OCI-LY3 (cell line): ENCODE measurements around the gene C17orf50.

Experiments
- H2AFZ ChIP-seq: fragments of 200-600, 300-600 bp; shearing (Covaris generic); 2 replicates; pipeline ENCODE4 v1.6.0; 2014; ENCODE audit warnings: antibody characterized with exemption, low read depth, low read length
- H3K27ac ChIP-seq: fragments of 200-600, 300-600 bp; sonication (generic); 2 replicates; pipeline ENCODE4 v1.5.1; 2014; ENCODE audit warnings: mild to moderate bottlenecking, low read length, moderate library complexity, mixed read lengths
- H3K27me3 ChIP-seq: fragments of 200-600, 300-600 bp; sonication (generic); 2 replicates; pipeline ENCODE4 v1.6.1; 2014; ENCODE audit warnings: low read depth, low read length, mixed read lengths
- H3K36me3 ChIP-seq: fragments of 200-600, 300-600 bp; sonication (generic); replicated peaks from 2 replicates; pipeline ENCODE3; 2014; ENCODE audit warnings: low read depth, low read length, mixed read lengths
- H3K4me1 ChIP-seq: fragments of 300-600, 200-600 bp; sonication (generic); 2 replicates; pipeline ENCODE4 v1.6.1; 2014; ENCODE audit warnings: low read length, mixed read lengths
- H3K4me2 ChIP-seq: fragments of 200-600, 300-600 bp; sonication (generic); 2 replicates; pipeline ENCODE4 v1.6.1; 2014; ENCODE audit warnings: low read length, mixed read lengths
- H3K4me3 ChIP-seq: fragments of 300-600, 200-600 bp; sonication (generic); 2 replicates; pipeline ENCODE4 v1.5.1; 2014; ENCODE audit warnings: antibody characterized with exemption, mild to moderate bottlenecking, low read length, moderate library complexity
- H3K79me2 ChIP-seq: fragments of 300-600, 200-600 bp; shearing (Covaris generic); 2 replicates; pipeline ENCODE4 v1.6.1; 2014; ENCODE audit warnings: mild to moderate bottlenecking, low read length, mixed read lengths
- H3K9ac ChIP-seq: fragments of 300-600, 200-600 bp; shearing (Covaris generic); 2 replicates; pipeline ENCODE4 v1.6.0; 2014; ENCODE audit warnings: mild to moderate bottlenecking, low read length, moderate library complexity
- H3K9me3 ChIP-seq: fragments of 200-600, 300-600 bp; shearing (Covaris generic); 2 replicates; pipeline ENCODE4 v1.6.1; 2014; ENCODE audit warnings: low read length, mixed read lengths; ENCODE audit not compliant: insufficient read depth
- H4K20me1 ChIP-seq: fragments of 200-600, 300-600 bp; sonication (generic); 2 replicates; pipeline ENCODE4 v1.6.1; 2016; ENCODE audit warnings: low read length, mixed read lengths; ENCODE audit not compliant: insufficient read depth
- CTCF ChIP-seq: fragments of 200-600, 300-600 bp; sonication (generic); IDR thresholded peaks from 2 replicates; pipeline ENCODE4 v1.5.1; 2014; ENCODE audit warnings: antibody characterized with exemption, low read length, low read depth
- EZH2phosphoT487 ChIP-seq: fragments of 200-600 bp; shearing (Covaris generic); IDR thresholded peaks from 2 replicates; pipeline ENCODE4 v1.6.1; 2018; ENCODE audit warnings: antibody characterized with exemption, mixed run types, low read depth

The C17orf50 gene

GRCh38 chr17:35740216-35740615, 20.5 kb upstream of the C17orf50 start:
- H3K79me2 ChIP-seq = no peaks in the 10 kb centered on the region
- H4K20me1 ChIP-seq = no peaks in the 10 kb centered on the region
- no peak overlapping the region for H3K4me2 ChIP-seq
- TF ChIP-seq CTCF (no peak), EZH2phosphoT487 (no peak)
- H2AFZ ChIP-seq = no peak overlapping the region
- no peak overlapping the region for H3K27ac ChIP-seq
- no peaks in the 10 kb centered on the region for H3K36me3 ChIP-seq
- no peak overlapping the region for H3K9ac ChIP-seq
- no peaks in the 10 kb centered on the region for H3K27me3 ChIP-seq
- H3K4me3 ChIP-seq = no peak overlapping the region
- no peaks in the 10 kb centered on the region for H3K4me1 ChIP-seq
- no peaks in the 10 kb centered on the region for H3K9me3 ChIP-seq

GRCh38 chr17:35740997-35741931, 19.4 kb upstream of the C17orf50 start:
- H4K20me1 ChIP-seq = no peaks in the 10 kb centered on the region
- no peak overlapping the region for H3K4me3 ChIP-seq
- TF ChIP-seq EZH2phosphoT487 (no peak), CTCF (no peak)
- H3K27ac ChIP-seq = no peak overlapping the region
- H3K9me3 ChIP-seq = no peaks in the 10 kb centered on the region
- H3K4me1 ChIP-seq = no peaks in the 10 kb centered on the region
- H3K9ac ChIP-seq = no peak overlapping the region
- no peaks in the 10 kb centered on the region for H3K79me2 ChIP-seq
- no peaks in the 10 kb centered on the region for H3K36me3 ChIP-seq
- no peak overlapping the region for H3K4me2 ChIP-seq
- H3K27me3 ChIP-seq = no peaks in the 10 kb centered on the region
- no peak overlapping the region for H2AFZ ChIP-seq

GRCh38 chr17:35742496-35742895, 18.2 kb upstream of the C17orf50 start:
- Histone ChIP-seq H4K20me1 (no peaks in the 10 kb centered on the region), H3K36me3 (no peaks in the 10 kb centered on the region), H3K79me2 (no peaks in the 10 kb centered on the region), H3K4me3 (no peak overlapping the region), H3K27me3 (no peaks in the 10 kb centered on the region), H3K9me3 (no peaks in the 10 kb centered on the region), H3K4me1 (no peaks in the 10 kb centered on the region), H3K27ac (no peak overlapping the region), H2AFZ (no peak overlapping the region), H3K9ac (no peak overlapping the region), H3K4me2 (no peak overlapping the region)
- TF ChIP-seq EZH2phosphoT487 = no peak
- TF ChIP-seq CTCF = no peak

- no peak overlapping the region for H3K4me2 ChIP-seq
- H3K36me3 ChIP-seq = no peaks in the 10 kb centered on the region
- no peak overlapping the region for H3K27ac ChIP-seq
- no peak overlapping the region for H2AFZ ChIP-seq
- no peaks in the 10 kb centered on the region for H3K79me2 ChIP-seq
- no peak overlapping the region for H3K4me3 ChIP-seq
- no peaks in the 10 kb centered on the region for H3K9me3 ChIP-seq
- H4K20me1 ChIP-seq = no peaks in the 10 kb centered on the region
- 0 out of 2 replicates have a peak, but pooled peaks cover 4% of the 10 kb centered on the region for H3K4me1 ChIP-seq
- H3K9ac ChIP-seq = no peak overlapping the region
- TF ChIP-seq CTCF (no peak), EZH2phosphoT487 (no peak)
- H3K27me3 ChIP-seq = no peaks in the 10 kb centered on the region
These were observed 17.7 kb upstream of the C17orf50 start for GRCh38 chr17:35742896-35743477.
